B cell (primary cell): ENCODE measurements around the gene LRRC8B.

ENCODE experiments used
- CTCF ChIP-seq: fragments of 200-600 bp; IDR thresholded peaks from one replicate; pipeline ENCODE4 v1.8.0; 2022; ENCODE audit warnings: antibody characterized with exemption, mild to moderate bottlenecking
- EZH2 ChIP-seq: IDR thresholded peaks from 2 replicates; pipeline ENCODE4 v1.6.1; 2012; ENCODE audit warnings: borderline replicate concordance, low read depth, mild to moderate bottlenecking, moderate library complexity, low read length; ENCODE audit not compliant: insufficient read depth, poor library complexity, severe bottlenecking

DNA sequence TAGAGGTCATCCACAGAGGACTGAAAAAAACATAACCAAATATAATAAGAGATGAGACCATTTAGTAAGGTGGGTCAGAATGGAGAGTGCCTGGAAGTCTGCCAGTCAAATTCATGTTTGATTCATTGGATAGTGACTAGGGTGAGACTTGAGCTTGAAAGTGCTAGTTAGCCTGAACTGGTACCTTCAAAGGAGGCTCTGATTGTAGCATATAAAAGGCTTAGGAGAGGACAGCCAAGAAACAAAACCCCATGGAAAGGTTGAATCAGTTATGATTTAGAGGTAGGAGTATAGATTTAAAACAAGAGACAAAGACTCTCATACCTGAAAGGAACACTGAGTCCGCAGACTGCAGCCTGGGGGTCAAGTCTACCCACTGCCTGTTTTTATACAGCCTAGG is 63.9 kb downstream of the LRRC8B start:
- TF ChIP-seq CTCF: no peak
- no peak for TF ChIP-seq EZH2
